ENCODE data around the gene FBXO36.

FBXO36 gene

GRCh38 chr2:229947544-229947943 is 25.2 kb downstream of the FBXO36 start:
- TF ChIP-seq SIN3A (IDR thresholded peaks at IDR 0.05; ENCODE audit: borderline replicate concordance, insufficient read depth, low read length) = no peak
- TF ChIP-seq POLR2AphosphoS5 (IDR thresholded peaks at IDR 0.05; ENCODE audit: low read depth, low read length) = no peak
- TF ChIP-seq TAF1 (IDR thresholded peaks at IDR 0.05; ENCODE audit: borderline replicate concordance, insufficient read depth, low read length) = no peak
- TF ChIP-seq REST (IDR thresholded peaks at IDR 0.05; ENCODE audit: insufficient read depth in 1 of 2, low read depth in 2 of 2, low read length in 2 of 2) = no peak
- no peak for TF ChIP-seq FOXP2 (optimal IDR thresholded peaks at IDR 0.05; ENCODE audit: borderline replicate concordance, extremely low read depth, extremely low read length, insufficient read depth)

- TF ChIP-seq REST (IDR thresholded peaks at IDR 0.05; ENCODE audit: insufficient read depth in 1 of 2, low read depth in 2 of 2, low read length in 2 of 2) (no peak), POLR2AphosphoS5 (IDR thresholded peaks at IDR 0.05; ENCODE audit: low read depth, low read length) (no peak), TAF1 (IDR thresholded peaks at IDR 0.05; ENCODE audit: borderline replicate concordance, insufficient read depth, low read length) (no peak), SIN3A (IDR thresholded peaks at IDR 0.05; ENCODE audit: borderline replicate concordance, insufficient read depth, low read length) (no peak), FOXP2 (optimal IDR thresholded peaks at IDR 0.05; ENCODE audit: borderline replicate concordance, extremely low read depth, extremely low read length, insufficient read depth) (no peak)
These were observed 30.0 kb downstream of the FBXO36 start for GRCh38 chr2:229952256-229952835.

GRCh38 chr2:229955663-229956062 is 33.4 kb downstream of the FBXO36 start:
- no peak for TF ChIP-seq TAF1 (IDR thresholded peaks at IDR 0.05; ENCODE audit: borderline replicate concordance, insufficient read depth, low read length)
- TF ChIP-seq FOXP2 (optimal IDR thresholded peaks at IDR 0.05; ENCODE audit: borderline replicate concordance, extremely low read depth, extremely low read length, insufficient read depth) = no peak
- TF ChIP-seq SIN3A (IDR thresholded peaks at IDR 0.05; ENCODE audit: borderline replicate concordance, insufficient read depth, low read length) = no peak
- TF ChIP-seq POLR2AphosphoS5 (IDR thresholded peaks at IDR 0.05; ENCODE audit: low read depth, low read length) = no peak
- TF ChIP-seq REST (IDR thresholded peaks at IDR 0.05; ENCODE audit: insufficient read depth in 1 of 2, low read depth in 2 of 2, low read length in 2 of 2) = no peak

- TF ChIP-seq SIN3A (IDR thresholded peaks at IDR 0.05; ENCODE audit: borderline replicate concordance, insufficient read depth, low read length) (no peak), TAF1 (IDR thresholded peaks at IDR 0.05; ENCODE audit: borderline replicate concordance, insufficient read depth, low read length) (no peak), POLR2AphosphoS5 (IDR thresholded peaks at IDR 0.05; ENCODE audit: low read depth, low read length) (no peak), FOXP2 (optimal IDR thresholded peaks at IDR 0.05; ENCODE audit: borderline replicate concordance, extremely low read depth, extremely low read length, insufficient read depth) (no peak), REST (IDR thresholded peaks at IDR 0.05; ENCODE audit: insufficient read depth in 1 of 2, low read depth in 2 of 2, low read length in 2 of 2) (no peak)
These were observed 34.2 kb downstream of the FBXO36 start for GRCh38 chr2:229956491-229956890.

Measured in PFSK-1 (cell line).